ENCODE data around the gene LRMDA.
A peak's percentile ranks its signal among the peaks of the same experiment; 100 is the strongest.

The LRMDA gene

DNA sequence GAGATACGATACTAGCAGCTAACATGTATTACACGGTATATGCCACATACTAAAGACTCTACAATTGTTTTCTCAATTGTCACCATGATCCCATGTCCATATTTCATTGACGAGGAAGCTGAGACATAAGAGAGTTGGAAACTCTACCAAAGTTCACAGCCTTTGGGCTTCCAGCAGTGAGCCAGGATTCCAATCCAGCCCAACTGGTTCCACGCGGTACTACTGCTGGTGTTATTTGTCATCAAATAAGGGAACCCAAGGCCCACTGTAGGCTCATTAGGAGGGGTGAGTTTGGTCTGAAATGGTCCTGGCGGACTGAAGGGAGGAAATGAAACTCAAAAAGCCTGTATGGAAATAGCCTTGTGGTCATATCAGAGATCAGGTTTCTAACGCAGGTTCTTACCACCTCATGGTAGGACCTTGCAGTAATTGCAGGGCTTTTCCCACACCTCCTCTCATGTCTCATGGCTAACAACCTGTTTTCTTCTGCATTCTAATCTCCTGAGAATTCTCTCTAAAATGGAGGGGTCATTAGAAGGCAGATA, 814.6 kb downstream of the LRMDA start:
- H3K27ac Mint-ChIP-seq, result peak overlapping the region in 2 of 3 experiments; percentile 45 to 56
- H3K27me3 Mint-ChIP-seq (ENCODE audit: low read depth), result no peaks in the 10 kb centered on the region
- no peaks in the 10 kb centered on the region for H3K36me3 Mint-ChIP-seq (ENCODE audit: low read depth)
- peaks cover 21% of the 10 kb centered on the region for H3K4me1 Mint-ChIP-seq
- no peaks in the 10 kb centered on the region for H3K9me3 Mint-ChIP-seq
- no peak for TF ChIP-seq CTCF (IDR thresholded peaks at IDR 0.05; ENCODE audit: unreplicated experiment in 3 of 3)
- H3K4me3 Mint-ChIP-seq, result no peak overlapping the region

DNA sequence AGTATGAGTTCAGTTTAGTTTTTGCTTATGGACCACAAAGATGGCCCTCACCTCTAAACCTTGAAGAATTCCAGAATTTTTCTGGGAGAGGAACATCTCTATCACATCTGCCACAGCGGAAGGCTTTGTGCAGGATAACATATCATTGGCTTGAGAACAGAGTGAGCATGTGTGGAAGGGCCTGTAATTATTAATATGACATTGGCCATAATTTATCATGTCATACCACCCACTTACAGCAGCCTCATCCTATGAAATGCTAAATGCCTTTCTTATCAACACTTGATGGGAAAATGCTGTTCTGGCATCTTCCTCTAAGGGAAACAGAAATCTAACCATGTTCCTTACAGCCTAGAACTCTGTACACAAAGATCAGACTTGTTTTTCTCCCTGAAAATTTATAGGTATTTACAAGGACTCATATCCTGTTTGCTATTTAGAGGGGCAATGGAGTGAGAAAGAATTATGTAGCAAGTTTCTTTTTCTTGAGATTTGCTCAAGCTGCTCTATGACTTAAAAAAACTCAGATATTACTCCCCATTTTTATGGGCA, 817.3 kb downstream of the LRMDA start:
- no peaks in the 10 kb centered on the region for H3K9me3 Mint-ChIP-seq
- no peaks in the 10 kb centered on the region for H3K27me3 Mint-ChIP-seq (ENCODE audit: low read depth)
- no peak overlapping the region for H3K4me3 Mint-ChIP-seq
- H3K36me3 Mint-ChIP-seq (ENCODE audit: low read depth), result no peaks in the 10 kb centered on the region
- TF ChIP-seq CTCF (IDR thresholded peaks at IDR 0.05; ENCODE audit: unreplicated experiment in 3 of 3), result no peak
- H3K4me1 Mint-ChIP-seq, result peaks cover 21% of the 10 kb centered on the region
- peak overlapping the region; percentile 73 to 89 (median 81) for H3K27ac Mint-ChIP-seq

- Mint-ChIP-seq H3K27me3 (ENCODE audit: low read depth) (no peaks in the 10 kb centered on the region), H3K9me3 (no peaks in the 10 kb centered on the region), H3K27ac (no peak overlapping the region), H3K4me1 (peaks cover 23% of the 10 kb centered on the region), H3K36me3 (ENCODE audit: low read depth) (no peaks in the 10 kb centered on the region), H3K4me3 (no peak overlapping the region)
- TF ChIP-seq CTCF (IDR thresholded peaks at IDR 0.05; ENCODE audit: unreplicated experiment in 3 of 3), result no peak
These were observed 820.6 kb downstream of the LRMDA start for GRCh38 chr10:76251841-76252671.

DNA sequence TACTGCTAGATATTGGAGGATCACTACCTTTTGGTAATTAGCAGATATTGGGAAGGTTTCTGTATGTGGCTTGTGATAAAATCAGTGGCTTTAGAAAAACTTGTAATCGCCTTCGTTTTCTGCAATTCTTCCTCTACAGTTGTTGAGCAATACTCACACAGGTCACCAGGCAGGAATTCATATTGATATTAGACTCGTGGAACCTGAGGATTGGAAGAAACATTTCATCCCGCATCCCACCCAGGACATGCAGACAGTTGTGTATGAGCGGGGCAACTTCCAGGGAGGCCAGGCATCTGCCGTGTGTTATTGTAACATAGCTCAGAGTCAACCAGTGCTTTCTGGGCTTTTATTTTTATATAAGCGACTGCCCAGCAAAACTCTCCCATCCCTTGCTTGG, 821.3 kb downstream of the LRMDA start:
- TF ChIP-seq CTCF (IDR thresholded peaks at IDR 0.05; ENCODE audit: unreplicated experiment in 3 of 3), result no peak
- H3K4me3 Mint-ChIP-seq, result no peak overlapping the region
- H3K36me3 Mint-ChIP-seq (ENCODE audit: low read depth), result no peaks in the 10 kb centered on the region
- H3K27me3 Mint-ChIP-seq (ENCODE audit: low read depth), result no peaks in the 10 kb centered on the region
- H3K27ac Mint-ChIP-seq, result no peak overlapping the region
- H3K9me3 Mint-ChIP-seq, result no peaks in the 10 kb centered on the region
- H3K4me1 Mint-ChIP-seq, result peaks cover 23% of the 10 kb centered on the region

- no peak overlapping the region for H3K4me3 Mint-ChIP-seq
- peaks cover 6% of the 10 kb centered on the region for H3K36me3 Mint-ChIP-seq (ENCODE audit: low read depth)
- no peak for TF ChIP-seq CTCF (IDR thresholded peaks at IDR 0.05; ENCODE audit: unreplicated experiment in 3 of 3)
- peaks cover 17% of the 10 kb centered on the region for H3K9me3 Mint-ChIP-seq
- H3K4me1 Mint-ChIP-seq, result peaks cover 11% of the 10 kb centered on the region
- no peaks in the 10 kb centered on the region for H3K27me3 Mint-ChIP-seq (ENCODE audit: low read depth)
- no peak overlapping the region for H3K27ac Mint-ChIP-seq
These were observed 823.8 kb downstream of the LRMDA start for GRCh38 chr10:76255241-76255640.
